ENCODE data around the gene MX1.

The MX1 gene

DNA sequence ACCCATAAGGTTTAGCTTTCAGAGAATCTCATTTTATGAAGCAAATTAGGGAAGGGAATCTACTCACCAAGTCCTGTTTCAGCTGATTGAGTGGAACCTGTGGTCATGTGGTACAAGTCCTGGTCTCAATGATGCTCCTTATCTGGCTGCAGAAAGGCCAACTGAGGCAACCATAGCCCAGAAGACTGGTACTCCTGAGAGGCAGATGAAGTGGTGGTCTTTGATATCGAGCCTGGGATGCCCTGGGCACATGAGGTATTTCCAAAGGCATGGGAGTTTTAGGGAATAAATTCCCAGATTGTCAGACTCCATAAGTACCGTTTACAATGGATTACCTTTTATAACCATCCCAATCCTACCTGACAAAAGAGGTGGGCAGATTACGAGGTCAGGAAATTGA, 3.3 kb downstream of the MX1 start:
- H3K27me3 ChIP-seq (ENCODE audit: control insufficient read depth, low read length): peaks cover 31% of the 10 kb centered on the region
- no peak overlapping the region for H3K4me3 ChIP-seq (ENCODE audit: low read length)
- no peaks in the 10 kb centered on the region for H3K9me3 ChIP-seq (ENCODE audit: control insufficient read depth, insufficient read depth, low read length)
- H3K4me1 ChIP-seq (ENCODE audit: control insufficient read depth, low read length): 0 out of 2 replicates have a peak, but pooled peaks cover 3% of the 10 kb centered on the region
- H3K9me2 ChIP-seq (replicated peaks; ENCODE audit: control insufficient read depth, low read length): no peaks in the 10 kb centered on the region
- no peak overlapping the region for H3K27ac ChIP-seq (ENCODE audit: low read depth, low read length)
- no peaks in the 10 kb centered on the region for H4K20me1 ChIP-seq (ENCODE audit: control insufficient read depth, insufficient read depth, low read depth, low read length)
- no peak overlapping the region for H3K4me2 ChIP-seq (ENCODE audit: low read length)
- no peaks in the 10 kb centered on the region for H3F3A ChIP-seq (ENCODE audit: control insufficient read depth, insufficient read depth)
- no peak for TF ChIP-seq EZH2phosphoT487 (IDR thresholded peaks at IDR 0.05; ENCODE audit: borderline replicate concordance, low read length)
- TF ChIP-seq, protein P1, sequence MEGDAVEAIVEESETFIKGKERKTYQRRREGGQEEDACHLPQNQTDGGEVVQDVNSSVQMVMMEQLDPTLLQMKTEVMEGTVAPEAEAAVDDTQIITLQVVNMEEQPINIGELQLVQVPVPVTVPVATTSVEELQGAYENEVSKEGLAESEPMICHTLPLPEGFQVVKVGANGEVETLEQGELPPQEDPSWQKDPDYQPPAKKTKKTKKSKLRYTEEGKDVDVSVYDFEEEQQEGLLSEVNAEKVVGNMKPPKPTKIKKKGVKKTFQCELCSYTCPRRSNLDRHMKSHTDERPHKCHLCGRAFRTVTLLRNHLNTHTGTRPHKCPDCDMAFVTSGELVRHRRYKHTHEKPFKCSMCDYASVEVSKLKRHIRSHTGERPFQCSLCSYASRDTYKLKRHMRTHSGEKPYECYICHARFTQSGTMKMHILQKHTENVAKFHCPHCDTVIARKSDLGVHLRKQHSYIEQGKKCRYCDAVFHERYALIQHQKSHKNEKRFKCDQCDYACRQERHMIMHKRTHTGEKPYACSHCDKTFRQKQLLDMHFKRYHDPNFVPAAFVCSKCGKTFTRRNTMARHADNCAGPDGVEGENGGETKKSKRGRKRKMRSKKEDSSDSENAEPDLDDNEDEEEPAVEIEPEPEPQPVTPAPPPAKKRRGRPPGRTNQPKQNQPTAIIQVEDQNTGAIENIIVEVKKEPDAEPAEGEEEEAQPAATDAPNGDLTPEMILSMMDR (IDR thresholded peaks at IDR 0.05; ENCODE audit: low read depth, low read length, poor library complexity, severe bottlenecking): no peak
- no peaks in the 10 kb centered on the region for H3K36me3 ChIP-seq (ENCODE audit: control insufficient read depth, low read length)
- no peaks in the 10 kb centered on the region for H3K79me2 ChIP-seq (ENCODE audit: control insufficient read depth, low read length)

DNA sequence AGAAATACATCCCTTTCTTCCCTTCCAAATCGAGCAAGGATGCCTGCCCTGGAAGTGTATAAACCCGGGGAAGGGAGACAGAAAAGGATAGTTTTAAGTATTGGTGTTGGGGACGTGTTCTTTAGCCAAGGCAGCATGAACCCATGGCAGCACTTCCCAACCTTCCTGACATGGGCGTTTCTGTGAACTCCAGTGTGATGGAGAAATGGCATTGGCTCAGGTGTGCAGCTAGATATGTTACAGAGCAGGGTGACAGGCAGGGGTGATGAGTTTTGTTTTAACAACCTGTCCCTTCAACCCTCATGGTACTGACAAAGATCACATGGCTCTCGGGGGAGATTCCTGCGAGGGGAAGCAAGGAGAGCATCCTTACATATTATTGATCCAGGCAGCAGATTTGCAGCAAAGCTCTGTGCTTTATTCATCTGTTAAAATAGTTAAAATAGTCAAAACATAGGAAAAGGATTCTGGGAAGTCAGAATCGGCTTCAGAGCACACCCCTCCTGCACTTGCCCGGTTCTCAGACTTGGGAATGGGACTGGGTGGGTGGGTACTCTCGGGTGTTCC, 4.0 kb downstream of the MX1 start:
- H3K4me2 ChIP-seq (ENCODE audit: low read length): no peak overlapping the region
- no peak overlapping the region for H3K27ac ChIP-seq (ENCODE audit: low read depth, low read length)
- no peaks in the 10 kb centered on the region for H3F3A ChIP-seq (ENCODE audit: control insufficient read depth, insufficient read depth)
- H3K79me2 ChIP-seq (ENCODE audit: control insufficient read depth, low read length): no peaks in the 10 kb centered on the region
- TF ChIP-seq, protein P1 (IDR thresholded peaks at IDR 0.05; ENCODE audit: low read depth, low read length, poor library complexity, severe bottlenecking): no peak
- TF ChIP-seq EZH2phosphoT487 (IDR thresholded peaks at IDR 0.05; ENCODE audit: borderline replicate concordance, low read length): no peak
- no peaks in the 10 kb centered on the region for H3K36me3 ChIP-seq (ENCODE audit: control insufficient read depth, low read length)
- no peak overlapping the region for H3K4me3 ChIP-seq (ENCODE audit: low read length)
- H3K9me2 ChIP-seq (replicated peaks; ENCODE audit: control insufficient read depth, low read length): no peaks in the 10 kb centered on the region
- peaks cover 3% of the 10 kb centered on the region; the same call in 1 of the 2 replicates for H3K9me3 ChIP-seq (ENCODE audit: control insufficient read depth, insufficient read depth, low read length)
- H3K27me3 ChIP-seq (ENCODE audit: control insufficient read depth, low read length): peaks cover 31% of the 10 kb centered on the region
- H3K4me1 ChIP-seq (ENCODE audit: control insufficient read depth, low read length): 0 out of 2 replicates have a peak, but pooled peaks cover 3% of the 10 kb centered on the region
- H4K20me1 ChIP-seq (ENCODE audit: control insufficient read depth, insufficient read depth, low read depth, low read length): no peaks in the 10 kb centered on the region

DNA sequence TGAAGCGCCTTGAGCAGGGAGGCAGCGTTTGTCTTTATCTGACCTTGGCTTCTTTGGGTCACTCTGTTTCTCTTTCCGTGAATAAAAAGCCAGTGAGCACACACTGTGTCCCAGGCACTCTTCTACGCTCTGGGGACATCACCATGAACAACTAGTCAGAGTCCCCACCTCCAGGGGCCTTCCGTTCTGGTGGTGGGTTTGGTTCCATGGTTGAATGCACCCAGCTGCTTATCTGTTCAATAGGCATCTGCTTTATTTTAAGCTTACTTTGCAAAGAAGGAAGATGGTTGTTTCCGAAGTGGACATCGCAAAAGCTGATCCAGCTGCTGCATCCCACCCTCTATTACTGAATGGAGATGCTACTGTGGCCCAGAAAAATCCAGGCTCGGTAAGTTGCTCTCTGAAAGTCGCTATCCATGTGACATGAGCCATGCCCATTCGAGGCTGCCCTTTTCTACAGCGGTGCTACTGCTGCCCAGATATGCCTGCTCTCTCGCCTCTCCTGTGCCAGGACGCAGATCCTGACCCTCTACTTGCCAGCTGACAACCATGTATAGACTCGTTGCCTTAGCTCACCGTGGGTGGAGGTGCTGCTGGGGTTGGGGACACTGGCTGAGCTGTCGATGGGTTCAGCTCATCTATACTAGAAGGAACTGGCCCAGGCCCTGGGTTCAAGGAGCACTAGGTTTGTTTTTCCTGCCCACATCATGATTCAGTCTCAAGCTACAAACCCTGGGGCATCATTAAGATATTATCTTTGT, 5.9 kb downstream of the MX1 start:
- Histone ChIP-seq H3K9me3 (ENCODE audit: control insufficient read depth, insufficient read depth, low read length) (peaks cover 3% of the 10 kb centered on the region; the same call in 1 of the 2 replicates), H3K4me2 (ENCODE audit: low read length) (no peak overlapping the region), H3K27ac (ENCODE audit: low read depth, low read length) (no peak overlapping the region), H3K4me1 (ENCODE audit: control insufficient read depth, low read length) (0 out of 2 replicates have a peak, but pooled peaks cover 3% of the 10 kb centered on the region), H3K27me3 (ENCODE audit: control insufficient read depth, low read length) (peaks cover 16% of the 10 kb centered on the region), H3K9me2 (replicated peaks; ENCODE audit: control insufficient read depth, low read length) (no peaks in the 10 kb centered on the region), H4K20me1 (ENCODE audit: control insufficient read depth, insufficient read depth, low read depth, low read length) (no peaks in the 10 kb centered on the region), H3F3A (ENCODE audit: control insufficient read depth, insufficient read depth) (no peaks in the 10 kb centered on the region), H3K36me3 (ENCODE audit: control insufficient read depth, low read length) (no peaks in the 10 kb centered on the region), H3K79me2 (ENCODE audit: control insufficient read depth, low read length) (no peaks in the 10 kb centered on the region), H3K4me3 (ENCODE audit: low read length) (no peak overlapping the region)
- TF ChIP-seq EZH2phosphoT487 (IDR thresholded peaks at IDR 0.05; ENCODE audit: borderline replicate concordance, low read length): no peak
- TF ChIP-seq, protein P1 (IDR thresholded peaks at IDR 0.05; ENCODE audit: low read depth, low read length, poor library complexity, severe bottlenecking): no peak

All from DOHH2 (cell line).